MV-4-11 (cell line): ENCODE measurements around the gene EXOG.

Experiments
- DNase-seq: peaks from one replicate; lab custom pipeline; 2025; lab: John Stamatoyannopoulos, UW

The EXOG gene

DNA sequence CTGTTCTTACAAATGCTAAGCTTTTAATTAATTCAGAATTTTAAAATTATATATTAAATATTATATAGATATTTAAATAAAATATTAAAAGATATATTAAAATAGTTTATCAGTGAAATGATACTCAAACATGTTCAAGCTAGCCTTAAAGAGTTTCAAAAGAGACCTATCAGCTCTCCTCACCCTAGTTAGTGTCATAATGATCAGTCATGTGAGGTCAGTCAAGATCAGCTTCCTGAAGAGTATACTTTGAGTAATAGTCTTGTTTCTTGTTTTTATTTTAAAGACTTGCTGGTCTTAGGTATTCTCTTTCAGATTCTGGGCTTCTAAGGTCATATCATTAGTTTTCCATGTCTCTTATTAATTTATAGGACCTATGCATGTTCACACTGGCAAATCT, 14.5 kb downstream of the EXOG start:
- no peak for DNase-seq

DNA sequence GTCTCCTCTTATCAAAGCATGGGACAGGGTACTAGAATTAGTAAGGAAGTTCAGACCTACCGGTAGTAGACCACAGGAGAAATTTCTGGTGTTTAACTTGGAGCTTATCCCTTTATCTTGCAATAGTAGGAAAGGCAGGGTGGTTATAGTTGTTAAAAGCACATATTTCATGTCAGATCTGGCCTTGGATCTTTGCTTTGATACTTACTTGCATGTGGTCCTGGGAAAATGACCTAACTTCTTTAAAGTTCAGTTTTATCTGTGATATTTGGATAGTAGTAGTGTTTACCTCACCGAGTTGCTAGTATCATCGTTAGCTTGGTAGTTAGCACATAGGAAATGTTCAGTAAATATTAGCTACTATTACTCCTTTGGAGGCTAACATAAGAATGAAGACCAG, 15.4 kb downstream of the EXOG start:
- DNase-seq = no peak

DNA sequence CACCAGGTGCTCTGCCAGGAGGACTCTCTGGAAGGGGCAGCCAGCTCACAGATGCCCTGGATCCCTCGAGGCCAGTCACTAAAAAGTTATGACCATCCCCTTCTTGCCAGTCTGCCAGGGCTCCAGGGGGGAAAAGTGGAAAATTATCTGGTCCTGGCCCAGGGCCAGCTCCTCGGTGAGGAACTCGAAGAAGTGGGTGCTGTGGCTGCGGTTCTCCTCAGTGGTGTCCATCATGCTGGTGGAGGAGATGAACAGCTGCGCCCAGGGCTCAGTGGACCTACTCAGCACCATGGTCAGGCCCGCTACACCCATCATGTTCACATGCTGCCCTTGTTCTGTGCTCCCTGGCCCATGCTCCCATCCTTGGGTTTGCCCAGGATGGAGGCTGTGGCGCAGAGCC, 19.2 kb downstream of the EXOG start:
- no peak for DNase-seq

DNA sequence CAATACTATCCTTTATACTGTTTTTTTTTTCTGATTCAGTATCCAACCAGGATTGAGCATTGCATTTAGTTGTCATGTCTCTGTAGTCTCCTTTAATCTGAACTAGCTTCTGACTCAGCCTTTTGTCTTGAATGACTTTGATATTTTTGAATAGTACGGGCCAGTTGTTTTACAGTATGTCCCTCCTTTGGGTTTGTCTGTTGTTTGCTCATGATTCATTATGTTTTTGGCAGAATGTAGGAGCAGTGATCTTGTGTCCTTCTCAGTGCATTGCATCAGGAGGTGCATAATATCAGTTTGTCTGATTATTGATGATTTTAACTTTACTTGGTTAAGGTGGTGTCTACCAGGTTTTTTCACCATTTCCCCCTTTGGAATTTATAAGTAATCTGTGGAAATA, 20.5 kb downstream of the EXOG start:
- no peak for DNase-seq

DNA sequence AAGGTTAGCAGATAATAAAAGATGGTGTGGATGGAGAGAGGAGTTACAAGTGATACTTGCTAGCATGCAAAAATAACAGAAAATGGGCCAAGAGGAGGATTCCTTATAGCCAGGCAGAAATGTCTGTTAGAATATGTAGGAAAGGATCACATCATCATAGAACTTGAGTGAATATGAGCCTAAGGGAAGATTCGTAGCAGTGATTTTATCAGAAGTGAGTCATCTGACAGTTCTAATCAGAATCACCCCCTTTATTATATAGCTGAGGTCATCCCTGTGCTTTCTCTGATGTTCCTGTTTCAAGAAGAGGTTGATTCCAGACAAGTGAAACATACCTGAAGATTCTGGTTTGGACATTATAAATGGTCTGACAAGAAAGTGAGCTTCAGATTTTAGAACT, 22.9 kb downstream of the EXOG start:
- no peak for DNase-seq

DNA sequence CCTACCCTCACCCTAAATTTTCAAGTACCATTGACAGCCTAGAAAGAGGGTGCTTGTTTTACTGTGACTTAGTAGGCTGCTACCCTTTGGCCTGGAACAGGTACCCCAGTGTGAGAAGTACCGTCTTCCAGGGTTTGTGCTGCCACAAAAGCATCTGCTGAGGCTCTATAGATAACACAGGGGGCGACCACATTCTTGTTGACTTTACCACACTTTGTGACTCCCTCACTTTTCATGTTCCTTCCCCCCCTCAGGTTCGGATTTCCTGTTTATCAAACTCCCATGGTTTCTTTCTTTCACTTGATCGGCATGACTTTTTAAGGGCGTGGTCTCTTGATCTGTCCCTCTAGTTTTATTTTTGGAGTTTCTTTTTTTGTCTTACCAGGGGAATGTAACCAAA, 23.5 kb downstream of the EXOG start:
- no peak for DNase-seq

DNA sequence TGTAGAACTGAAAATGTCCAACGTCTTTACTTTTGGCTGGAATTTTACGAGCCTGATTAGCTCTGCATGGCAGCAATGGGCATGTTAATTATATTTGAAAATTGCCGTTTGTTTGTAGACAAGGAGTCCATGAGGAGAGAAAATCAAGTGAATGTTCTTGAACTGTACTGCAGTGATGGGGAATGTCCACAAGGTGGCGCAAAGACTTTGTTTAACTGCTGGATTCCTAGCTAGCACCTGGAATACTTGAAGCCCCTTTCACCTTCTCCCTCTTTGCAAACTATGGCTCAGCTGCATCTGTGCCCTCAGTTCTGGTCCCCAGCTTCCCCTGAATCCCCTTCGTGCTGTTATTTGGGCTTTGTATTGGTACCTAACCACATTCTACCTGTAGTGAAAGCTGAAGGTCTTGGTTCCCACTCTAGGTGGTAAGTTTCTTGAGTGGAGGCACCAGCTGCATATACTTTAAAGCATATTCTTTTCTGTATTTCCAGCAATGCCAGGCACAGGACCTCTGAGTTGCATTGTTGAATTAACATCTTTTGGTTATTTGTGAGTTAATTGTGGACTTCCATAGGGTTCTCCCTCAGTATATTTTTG, 25.3 kb downstream of the EXOG start:
- peak; percentile 44 for DNase-seq

DNA sequence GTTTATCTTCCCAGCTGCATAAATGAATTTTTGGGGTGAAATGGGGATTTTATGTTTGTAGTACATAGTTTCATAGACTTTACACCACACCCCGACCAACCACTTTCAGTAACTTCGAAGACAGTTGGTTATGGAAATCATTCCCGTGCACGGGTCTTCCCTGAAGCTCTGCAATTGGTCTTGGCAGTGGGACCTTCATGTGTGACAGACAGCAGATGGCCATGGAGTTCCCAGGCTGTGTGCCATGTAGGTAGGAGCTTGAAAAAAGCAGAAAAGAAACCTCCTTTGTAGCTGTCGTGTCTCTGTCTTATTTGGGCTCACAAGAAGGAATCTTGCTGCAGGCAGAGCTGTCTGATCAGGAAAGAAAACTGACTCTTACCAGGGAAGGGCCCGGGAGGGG, 25.9 kb downstream of the EXOG start:
- DNase-seq = no peak

DNA sequence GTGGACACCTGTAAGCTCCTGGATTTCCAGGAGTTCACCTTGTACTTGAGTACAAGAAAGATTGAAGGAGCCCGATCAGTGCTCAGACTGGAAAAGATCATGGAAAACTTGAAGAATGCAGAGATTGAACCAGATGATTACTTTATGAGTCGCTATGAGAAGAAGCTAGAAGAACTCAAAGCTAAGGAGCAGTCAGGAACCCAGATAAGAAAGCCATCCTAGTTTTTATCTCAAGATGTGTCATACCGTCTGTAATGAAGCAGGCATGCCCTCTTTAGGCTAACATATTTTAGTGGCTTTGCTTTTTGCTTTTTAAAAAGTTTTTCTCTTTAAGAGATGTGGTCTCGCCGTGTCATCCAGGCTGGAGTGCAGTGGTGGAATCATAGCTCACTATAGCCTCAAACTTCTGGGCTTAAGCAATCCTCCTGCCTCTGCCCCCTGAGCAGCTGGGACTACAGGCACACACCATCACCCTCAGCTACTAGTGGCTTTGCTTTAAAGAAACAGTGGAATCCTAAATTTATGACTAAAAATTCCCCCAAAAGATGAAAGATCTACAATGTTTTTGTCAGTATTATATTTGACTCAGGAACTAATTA, 28.1 kb downstream of the EXOG start:
- DNase-seq = no peak

DNA sequence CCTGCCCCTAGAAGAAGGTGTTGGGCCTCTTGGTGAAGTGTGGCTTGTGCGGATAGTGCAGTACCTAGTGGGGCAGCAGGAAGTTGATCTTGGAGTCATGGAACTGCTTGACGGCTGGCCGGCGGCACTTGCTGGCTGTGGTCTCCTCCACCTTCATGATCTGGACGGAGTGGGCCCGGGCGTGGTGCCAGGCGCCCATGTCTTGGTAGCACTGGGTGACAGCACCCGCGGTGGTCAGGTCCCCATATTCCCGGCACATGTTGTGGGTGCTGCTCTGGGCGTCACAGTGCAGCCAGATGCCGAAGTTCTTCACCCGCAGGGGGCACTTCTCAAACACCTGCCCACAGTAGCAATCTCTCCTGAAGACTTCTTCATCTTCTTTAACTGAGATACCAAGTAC, 30.7 kb downstream of the EXOG start:
- no peak for DNase-seq

DNA sequence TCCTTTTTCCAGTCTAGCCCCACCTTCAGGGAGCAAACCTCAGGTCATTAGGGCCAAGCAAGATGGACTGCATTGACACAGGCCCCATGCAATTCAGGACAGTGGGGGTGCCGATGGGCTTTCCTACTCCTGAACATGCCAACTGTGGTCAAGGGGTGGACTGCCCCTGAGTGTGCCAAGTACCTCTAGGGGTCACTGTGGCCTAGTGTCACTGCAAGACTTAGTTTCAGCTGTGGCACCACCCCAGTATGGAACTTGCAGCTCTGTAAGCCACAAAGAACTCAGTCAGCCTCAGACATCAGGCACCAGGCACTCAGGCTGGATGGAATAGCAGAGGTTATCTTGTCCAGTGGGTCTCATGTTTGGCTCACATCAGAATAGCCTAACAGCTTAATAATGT, 32.3 kb downstream of the EXOG start:
- peak; percentile 25 for DNase-seq

DNA sequence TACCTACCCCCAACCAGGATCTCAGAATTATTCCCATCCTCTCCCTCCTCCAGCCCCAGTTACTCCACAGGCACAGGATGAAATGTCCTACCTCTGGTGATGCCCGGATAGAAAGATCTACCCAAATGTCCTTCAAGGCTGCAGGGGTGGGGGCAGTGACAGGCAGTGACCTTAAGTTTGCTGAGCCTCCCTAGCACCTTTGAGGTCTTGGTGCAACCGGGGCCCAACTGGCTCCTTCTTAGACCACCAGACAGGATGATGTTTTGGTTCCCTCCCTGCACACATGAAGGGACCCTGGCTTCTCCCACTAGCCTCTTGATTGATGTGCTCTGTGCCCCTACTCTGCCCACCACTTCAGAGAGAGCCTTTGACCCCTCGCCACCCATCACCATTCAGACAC, 36.4 kb downstream of the EXOG start:
- no peak for DNase-seq

DNA sequence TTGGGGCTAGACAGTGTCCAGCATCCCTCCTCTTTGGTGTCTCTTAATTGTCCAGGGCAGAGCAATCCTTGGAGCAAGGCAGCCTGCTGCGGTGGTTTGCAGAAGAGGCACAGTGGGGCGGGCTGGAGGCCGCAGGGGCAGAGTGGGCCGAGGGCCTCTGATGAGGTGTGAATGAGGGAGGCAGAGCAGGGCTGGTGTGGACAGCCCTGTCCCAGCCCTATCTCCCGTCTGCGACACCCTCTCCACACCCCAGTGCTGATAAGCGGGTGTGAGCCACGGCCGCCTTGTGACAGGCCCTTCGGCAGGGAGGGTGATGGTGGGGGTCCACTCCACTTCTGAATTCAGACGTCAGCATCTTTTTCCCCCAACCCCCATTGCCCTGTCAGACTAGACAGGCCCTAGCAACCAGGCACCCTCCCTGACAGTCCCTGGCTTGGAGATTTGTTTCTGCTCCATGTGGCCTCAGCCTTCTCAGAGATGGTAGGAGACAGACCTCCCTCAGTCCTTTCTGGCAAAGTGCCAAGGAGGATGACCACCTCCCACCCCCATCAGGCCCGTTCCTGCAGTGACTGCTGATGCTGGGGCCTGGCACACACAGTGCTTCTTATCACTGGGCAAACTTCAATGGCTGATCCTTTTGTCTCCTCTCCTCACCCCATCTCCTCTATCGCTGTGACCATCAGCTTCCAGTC, 37.3 kb downstream of the EXOG start:
- no peak for DNase-seq

DNA sequence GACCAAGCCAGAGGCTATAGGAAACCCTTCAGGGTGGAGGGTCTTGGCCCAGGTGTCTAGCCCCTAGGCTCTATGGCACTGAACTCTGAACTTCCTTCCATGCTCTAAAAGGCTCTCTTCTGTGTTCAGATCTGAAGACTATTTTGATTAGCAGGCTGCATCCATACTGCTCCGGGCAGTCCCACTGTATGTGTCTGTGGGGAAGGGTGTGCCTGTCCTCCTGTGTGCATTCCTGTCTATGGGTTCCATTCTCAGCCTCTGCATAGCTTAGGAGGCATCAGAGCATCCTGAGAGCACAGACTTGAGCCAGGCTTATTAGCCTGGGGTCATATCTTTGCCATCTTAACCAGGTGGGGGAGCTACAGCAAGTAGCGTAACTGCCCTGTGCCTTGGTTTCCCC, 38.0 kb downstream of the EXOG start:
- DNase-seq = no peak

DNA sequence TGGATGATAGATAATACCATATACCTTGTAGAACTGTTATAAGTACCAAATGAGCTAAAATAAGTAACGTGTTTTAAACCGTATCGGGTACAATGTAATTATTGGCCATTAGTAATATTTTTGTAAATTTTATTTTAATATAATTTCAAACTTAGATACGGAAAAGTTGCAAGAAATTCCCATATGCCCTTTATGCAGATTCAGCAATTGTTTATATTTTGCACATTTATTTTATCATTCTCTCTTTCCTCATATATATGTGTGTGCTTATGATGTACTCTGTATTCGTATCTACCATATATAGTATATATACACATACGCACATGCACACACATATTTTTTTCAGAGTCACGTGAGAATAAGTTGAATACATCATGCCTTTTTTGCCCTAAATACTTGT, 38.5 kb downstream of the EXOG start:
- no peak for DNase-seq

DNA sequence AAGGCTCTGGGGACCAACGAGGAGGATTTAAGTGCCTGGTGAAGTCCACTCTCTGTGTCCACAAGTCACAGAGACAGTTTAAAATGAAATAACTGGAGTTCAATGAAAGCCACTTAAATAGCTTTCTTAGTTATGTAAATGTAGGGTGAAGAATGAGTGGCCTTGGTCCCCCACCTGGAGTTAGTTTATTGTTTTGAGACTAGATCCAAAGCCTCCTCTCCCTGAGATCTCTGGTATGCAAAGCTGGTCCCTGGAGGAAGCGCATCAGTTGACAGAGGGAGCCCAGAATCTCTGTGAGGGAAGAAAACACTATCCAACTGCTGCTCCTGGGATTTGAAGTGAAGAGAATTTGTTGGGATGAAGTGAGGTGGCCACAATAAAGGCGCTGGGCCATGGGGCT, 40.5 kb downstream of the EXOG start:
- DNase-seq = no peak

DNA sequence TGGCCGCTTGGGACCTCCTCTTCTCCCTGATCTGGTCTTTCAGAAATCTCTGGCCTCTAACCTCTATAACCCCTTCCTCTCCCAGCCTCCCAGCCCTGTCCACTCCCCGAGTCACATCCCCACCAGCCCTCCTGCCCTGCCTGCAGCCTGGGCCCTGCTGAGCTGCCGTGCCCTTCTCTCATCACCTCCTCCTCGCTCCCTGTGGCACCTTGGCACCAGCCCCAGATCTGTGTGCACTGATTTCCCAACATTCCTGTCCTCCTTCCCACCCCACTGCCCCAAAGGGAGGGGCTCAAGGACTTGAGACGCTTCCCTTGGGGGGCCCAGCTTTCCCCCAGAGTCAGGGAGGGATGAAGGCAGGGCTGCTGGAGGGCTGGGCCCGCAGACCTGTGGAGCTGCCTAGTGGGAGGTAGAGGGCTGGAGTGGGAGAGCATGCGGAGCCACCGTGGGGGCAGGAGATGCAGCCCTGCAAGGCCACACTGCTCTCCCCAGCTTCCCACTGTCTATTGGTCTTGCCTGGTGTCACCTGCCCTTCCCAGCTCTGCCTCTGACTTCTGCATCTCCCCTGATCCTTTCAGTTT, 42.7 kb downstream of the EXOG start:
- no peak for DNase-seq

DNA sequence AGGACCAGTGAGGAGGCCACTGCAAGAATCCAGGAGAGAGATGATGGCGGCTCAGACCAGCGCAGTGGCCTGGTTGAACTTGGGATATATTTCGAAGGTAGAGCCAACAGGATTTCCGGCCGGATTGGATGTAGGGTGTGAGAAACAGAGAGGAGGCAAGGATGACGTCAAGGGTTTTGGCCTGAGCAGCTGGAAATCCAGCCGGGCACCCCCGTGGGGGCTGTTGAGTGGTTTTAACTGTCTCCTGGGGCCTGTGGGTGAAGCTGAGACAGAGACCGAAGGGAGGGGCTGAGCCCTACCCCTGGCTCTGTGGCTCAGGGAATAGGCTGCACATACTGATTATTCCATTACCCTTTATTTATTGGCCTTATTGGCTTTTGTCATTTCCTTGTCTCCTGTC, 45.7 kb downstream of the EXOG start:
- DNase-seq = no peak

DNA sequence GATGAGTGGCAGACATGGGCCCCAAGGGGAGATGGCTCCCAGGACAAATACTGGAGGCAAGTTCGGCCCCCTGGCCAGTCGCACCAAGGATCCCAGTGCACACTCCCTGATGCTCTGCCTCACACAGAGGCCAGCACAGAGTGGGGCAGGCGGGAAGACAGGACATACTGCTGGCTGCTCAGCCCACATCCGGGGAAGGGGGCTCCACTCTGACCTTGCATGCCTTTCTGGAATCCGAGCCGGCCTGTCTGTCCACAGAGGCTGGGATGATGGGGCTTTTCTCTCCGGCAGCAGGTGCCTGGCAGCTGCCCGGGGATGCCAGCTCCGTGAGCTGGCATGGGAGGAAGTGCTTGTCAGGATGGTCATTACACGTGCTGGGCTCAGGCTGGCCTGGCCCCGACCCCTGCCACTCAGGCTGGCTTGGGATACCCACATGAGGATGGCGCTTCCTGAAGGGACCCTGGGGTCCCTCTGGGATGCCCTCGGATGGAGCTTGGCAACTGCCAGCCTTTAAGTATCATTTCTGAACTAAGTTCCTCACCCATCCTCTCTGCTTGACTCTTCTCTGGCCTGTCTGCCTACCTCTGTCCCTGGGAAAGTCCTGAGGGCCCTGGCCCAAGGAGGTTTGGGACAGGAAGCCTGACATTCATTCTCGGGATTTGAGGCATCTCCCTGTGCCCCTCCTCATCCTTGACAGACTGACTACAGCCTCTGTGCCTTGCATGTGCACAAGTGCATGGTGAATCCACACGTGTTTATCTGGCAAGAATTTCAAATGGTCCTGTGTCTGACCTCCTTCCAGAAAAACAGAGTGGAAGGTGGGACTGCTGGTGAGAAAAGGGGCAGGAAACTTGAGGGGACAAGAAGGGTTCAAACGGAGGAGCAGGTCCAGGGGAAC, 46.5 kb downstream of the EXOG start:
- DNase-seq = no peak

DNA sequence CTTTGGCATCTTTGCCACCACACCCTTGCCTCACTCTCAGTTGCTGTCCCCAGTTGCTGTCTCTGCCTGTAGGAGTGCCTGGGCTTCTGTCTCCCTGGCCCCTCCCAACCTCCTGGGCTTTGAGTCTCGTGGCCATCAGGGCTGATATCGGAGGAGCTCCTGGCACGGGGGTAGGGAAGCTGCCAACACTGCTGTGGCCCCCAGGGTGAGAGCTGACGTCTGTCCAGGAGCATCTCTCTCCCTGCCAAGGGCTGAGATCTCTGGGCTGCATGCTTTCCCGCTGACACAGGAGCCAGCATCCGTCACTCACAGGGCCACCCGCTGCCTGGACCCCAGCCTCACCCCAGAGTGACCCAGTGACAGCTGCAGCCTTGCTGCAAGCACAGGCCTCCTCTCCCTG, 47.4 kb downstream of the EXOG start:
- no peak for DNase-seq

DNA sequence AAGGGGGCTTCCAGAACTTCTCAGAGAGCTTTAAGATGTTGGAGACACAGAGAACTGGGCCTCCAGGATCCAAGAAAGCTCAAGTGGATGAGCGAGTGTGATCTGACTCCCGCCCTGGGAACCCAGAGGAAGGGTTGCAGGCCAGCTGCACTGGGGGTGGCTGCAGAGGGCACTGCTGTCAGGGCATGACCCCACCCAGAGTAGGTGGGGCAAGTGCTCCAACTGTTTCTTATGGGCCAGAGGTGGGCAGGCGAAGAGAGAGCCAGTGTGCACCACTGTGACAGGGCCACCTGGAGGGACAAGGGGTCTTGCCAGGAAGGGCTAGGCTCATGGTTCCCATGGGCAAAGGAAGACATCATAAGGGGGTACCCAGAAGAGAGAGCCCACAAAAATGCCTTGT, 48.8 kb downstream of the EXOG start:
- no peak for DNase-seq

DNA sequence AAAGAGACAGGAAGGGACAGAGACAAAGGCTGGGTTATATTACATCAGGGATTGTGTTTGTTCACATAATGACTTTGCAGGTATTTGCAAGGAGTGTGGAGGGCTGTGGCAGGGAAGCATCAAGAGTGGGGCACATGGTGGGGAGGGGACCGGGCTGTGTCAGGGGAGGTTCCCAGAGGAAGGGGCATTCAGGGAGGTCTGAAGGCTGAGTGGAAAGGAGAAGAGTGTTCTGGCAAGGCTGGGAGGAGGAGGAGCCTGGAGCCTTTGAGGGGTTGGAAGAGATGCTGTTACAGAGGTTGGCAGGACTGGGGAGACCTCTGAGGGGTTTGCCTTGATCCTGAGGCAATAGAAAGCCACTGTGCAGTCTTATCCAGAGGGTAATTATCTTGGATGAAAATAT, 49.4 kb downstream of the EXOG start:
- no peak for DNase-seq

DNA sequence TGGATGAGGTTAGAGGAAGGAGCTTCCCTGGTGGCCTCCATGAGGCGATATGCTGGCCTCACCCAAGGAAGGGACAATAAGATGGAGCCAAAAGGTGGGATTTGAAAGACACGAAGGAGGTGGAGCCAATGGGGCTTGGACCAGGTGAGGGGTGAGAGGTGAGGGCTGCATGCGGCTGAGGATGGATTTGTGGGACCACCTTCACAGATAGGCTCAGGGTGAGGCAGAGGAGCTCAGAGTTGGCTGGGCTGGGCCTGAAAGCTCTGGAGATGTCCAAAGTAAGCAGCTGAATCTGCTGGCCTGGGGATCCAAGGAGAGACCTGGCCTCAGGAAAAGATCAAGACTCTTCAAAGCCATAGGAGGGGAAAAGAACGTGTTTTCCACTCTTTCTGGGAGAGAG, 49.8 kb downstream of the EXOG start:
- no peak for DNase-seq
